Vagina (tissue), 2 donors: ENCODE results near the gene SCYL3.

ENCODE experiments used
- CTCF ChIP-seq, 3 experiments: fragments of 450-650 bp in 2 of 3; fragments of 200-600 bp in 1 of 3; sonication (generic) in 1 of 3; IDR thresholded peaks; one replicate each; pipeline ENCODE4 v1.5.1; 2017 to 2019; ENCODE audit warnings: antibody characterized with exemption in 3 of 3, mild to moderate bottlenecking in 2 of 3, moderate library complexity in 2 of 3
- POLR2A ChIP-seq, 2 donors: fragments of 450-650 bp; IDR thresholded peaks; one replicate each; pipeline ENCODE4 v1.6.1; 2017; ENCODE audit warnings: antibody characterized with exemption in 2 of 2, mild to moderate bottlenecking in 2 of 2, moderate library complexity in 2 of 2

GRCh38 chr1:169893645-169894423 lies at the start of gene SCYL3:
- TF ChIP-seq POLR2A (IDR thresholded peaks at IDR 0.05) (peak in 1 of 2 donors; percentile 35), CTCF (IDR thresholded peaks at IDR 0.05) (no peak)
